ENCODE results near the gene IL17C.

IL17C gene

GRCh38 chr16:88629835-88630234 is 8.5 kb upstream of the IL17C start:
- TF ChIP-seq CTCF (IDR thresholded peaks at IDR 0.05): no peak
- TF ChIP-seq ZFX (IDR thresholded peaks at IDR 0.05; ENCODE audit: borderline replicate concordance): no peak
- no peak overlapping the region for H3K27ac ChIP-seq

GRCh38 chr16:88630433-88630832 is 7.9 kb upstream of the IL17C start:
- no peak overlapping the region for H3K27ac ChIP-seq
- TF ChIP-seq CTCF (IDR thresholded peaks at IDR 0.05) (no peak), ZFX (IDR thresholded peaks at IDR 0.05; ENCODE audit: borderline replicate concordance) (no peak)

GRCh38 chr16:88630941-88631340 is 7.4 kb upstream of the IL17C start:
- H3K27ac ChIP-seq: no peak overlapping the region
- TF ChIP-seq CTCF (IDR thresholded peaks at IDR 0.05) (no peak), ZFX (IDR thresholded peaks at IDR 0.05; ENCODE audit: borderline replicate concordance) (no peak)

GRCh38 chr16:88631384-88631783 is 7.0 kb upstream of the IL17C start:
- no peak overlapping the region for H3K27ac ChIP-seq
- no peak for TF ChIP-seq ZFX (IDR thresholded peaks at IDR 0.05; ENCODE audit: borderline replicate concordance)

GRCh38 chr16:88631920-88632586 is 6.3 kb upstream of the IL17C start:
- TF ChIP-seq ZFX (IDR thresholded peaks at IDR 0.05; ENCODE audit: borderline replicate concordance): no peak
- TF ChIP-seq CTCF (IDR thresholded peaks at IDR 0.05): no peak
- H3K27ac ChIP-seq: no peak overlapping the region

GRCh38 chr16:88632587-88632930 is 5.8 kb upstream of the IL17C start:
- H3K27ac ChIP-seq: no peak overlapping the region
- TF ChIP-seq ZFX (IDR thresholded peaks at IDR 0.05; ENCODE audit: borderline replicate concordance) (no peak), CTCF (IDR thresholded peaks at IDR 0.05) (no peak)

- TF ChIP-seq CTCF (IDR thresholded peaks at IDR 0.05) (peak; percentile 43; the same call in 1 of the 2 replicates), ZFX (IDR thresholded peaks at IDR 0.05; ENCODE audit: borderline replicate concordance) (no peak)
Observed at GRCh38 chr16:88633684-88634140, 4.7 kb upstream of the IL17C start.

More at GRCh38 chr16:88633684-88634140, 4.7 kb upstream of the IL17C start:
- no peak overlapping the region for H3K27ac ChIP-seq

Measured in 22Rv1 (cell line).